HL-60 (cell line): ENCODE data around the gene NDUFA13.

ENCODE experiments used
- POLR2AphosphoS5 ChIP-seq: IDR thresholded peaks from 2 replicates; pipeline ENCODE4 v1.6.1; 2012; ENCODE audit warnings: low read depth
- TF ChIP-seq, protein P1 (sequence below): IDR thresholded peaks from one replicate; pipeline ENCODE4 v1.5.1; 2011; ENCODE audit warnings: low read length, control low read depth, inconsistent platforms; ENCODE audit not compliant: insufficient read depth
- TF ChIP-seq, protein P2 (sequence below): IDR thresholded peaks from 2 replicates; pipeline ENCODE4 v1.6.1; 2012; ENCODE audit warnings: low read depth; ENCODE audit not compliant: insufficient replicate concordance

DNA sequence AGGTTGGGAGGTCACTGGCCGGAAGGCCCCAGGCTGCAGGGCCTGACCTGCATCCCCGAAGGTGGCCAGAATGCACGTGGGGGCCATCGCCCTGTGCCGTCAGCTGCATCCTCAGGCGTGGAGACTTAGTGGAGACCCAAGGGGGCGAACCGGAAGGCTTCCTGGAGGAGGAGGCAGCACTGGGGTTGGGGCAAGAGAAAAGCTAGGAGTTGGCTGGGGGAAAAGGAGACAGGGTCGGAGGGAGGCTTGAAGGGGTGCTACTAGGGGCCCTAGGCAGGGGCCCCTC, 11.3 kb downstream of the NDUFA13 start:
- TF ChIP-seq, protein P1, sequence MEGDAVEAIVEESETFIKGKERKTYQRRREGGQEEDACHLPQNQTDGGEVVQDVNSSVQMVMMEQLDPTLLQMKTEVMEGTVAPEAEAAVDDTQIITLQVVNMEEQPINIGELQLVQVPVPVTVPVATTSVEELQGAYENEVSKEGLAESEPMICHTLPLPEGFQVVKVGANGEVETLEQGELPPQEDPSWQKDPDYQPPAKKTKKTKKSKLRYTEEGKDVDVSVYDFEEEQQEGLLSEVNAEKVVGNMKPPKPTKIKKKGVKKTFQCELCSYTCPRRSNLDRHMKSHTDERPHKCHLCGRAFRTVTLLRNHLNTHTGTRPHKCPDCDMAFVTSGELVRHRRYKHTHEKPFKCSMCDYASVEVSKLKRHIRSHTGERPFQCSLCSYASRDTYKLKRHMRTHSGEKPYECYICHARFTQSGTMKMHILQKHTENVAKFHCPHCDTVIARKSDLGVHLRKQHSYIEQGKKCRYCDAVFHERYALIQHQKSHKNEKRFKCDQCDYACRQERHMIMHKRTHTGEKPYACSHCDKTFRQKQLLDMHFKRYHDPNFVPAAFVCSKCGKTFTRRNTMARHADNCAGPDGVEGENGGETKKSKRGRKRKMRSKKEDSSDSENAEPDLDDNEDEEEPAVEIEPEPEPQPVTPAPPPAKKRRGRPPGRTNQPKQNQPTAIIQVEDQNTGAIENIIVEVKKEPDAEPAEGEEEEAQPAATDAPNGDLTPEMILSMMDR: no peak
- TF ChIP-seq, protein P2, sequence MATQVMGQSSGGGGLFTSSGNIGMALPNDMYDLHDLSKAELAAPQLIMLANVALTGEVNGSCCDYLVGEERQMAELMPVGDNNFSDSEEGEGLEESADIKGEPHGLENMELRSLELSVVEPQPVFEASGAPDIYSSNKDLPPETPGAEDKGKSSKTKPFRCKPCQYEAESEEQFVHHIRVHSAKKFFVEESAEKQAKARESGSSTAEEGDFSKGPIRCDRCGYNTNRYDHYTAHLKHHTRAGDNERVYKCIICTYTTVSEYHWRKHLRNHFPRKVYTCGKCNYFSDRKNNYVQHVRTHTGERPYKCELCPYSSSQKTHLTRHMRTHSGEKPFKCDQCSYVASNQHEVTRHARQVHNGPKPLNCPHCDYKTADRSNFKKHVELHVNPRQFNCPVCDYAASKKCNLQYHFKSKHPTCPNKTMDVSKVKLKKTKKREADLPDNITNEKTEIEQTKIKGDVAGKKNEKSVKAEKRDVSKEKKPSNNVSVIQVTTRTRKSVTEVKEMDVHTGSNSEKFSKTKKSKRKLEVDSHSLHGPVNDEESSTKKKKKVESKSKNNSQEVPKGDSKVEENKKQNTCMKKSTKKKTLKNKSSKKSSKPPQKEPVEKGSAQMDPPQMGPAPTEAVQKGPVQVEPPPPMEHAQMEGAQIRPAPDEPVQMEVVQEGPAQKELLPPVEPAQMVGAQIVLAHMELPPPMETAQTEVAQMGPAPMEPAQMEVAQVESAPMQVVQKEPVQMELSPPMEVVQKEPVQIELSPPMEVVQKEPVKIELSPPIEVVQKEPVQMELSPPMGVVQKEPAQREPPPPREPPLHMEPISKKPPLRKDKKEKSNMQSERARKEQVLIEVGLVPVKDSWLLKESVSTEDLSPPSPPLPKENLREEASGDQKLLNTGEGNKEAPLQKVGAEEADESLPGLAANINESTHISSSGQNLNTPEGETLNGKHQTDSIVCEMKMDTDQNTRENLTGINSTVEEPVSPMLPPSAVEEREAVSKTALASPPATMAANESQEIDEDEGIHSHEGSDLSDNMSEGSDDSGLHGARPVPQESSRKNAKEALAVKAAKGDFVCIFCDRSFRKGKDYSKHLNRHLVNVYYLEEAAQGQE: no peak
- TF ChIP-seq POLR2AphosphoS5: no peak
